NCI-H1694 treated with DMSO at 0.1 percent for 48 hours (cell line): Measurements from ENCODE around the gene ERP27.

ENCODE experiments used
- DNase-seq: peaks from one replicate; lab custom pipeline; 2025; lab: John Stamatoyannopoulos, UW

Gene ERP27

DNA sequence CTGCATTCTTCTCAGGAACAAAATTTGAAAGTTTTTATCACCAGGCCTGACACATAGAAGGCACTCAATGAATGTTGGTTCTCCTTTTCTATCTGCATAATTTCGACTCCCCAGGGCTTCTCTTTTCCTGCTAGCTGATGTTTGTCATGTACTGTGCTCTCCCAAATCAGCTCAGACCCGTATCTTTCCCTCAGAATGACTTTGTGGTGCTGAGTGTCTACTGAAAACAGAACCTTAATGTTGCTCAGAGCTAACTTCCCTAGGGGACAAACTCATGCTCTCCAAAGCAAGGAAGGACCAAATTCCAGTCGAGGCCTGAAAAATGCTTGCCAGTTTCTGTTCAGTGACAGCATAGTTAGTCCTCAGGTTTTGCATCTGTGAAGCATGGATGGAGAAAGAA, 21.1 kb upstream of the ERP27 start:
- no peak for DNase-seq

GRCh38 chr12:14959126-14959440, 20.7 kb upstream of the ERP27 start:
- no peak for DNase-seq

GRCh38 chr12:14958361-14959125, 20.2 kb upstream of the ERP27 start:
- DNase-seq = no peak

- DNase-seq = no peak
Observed at GRCh38 chr12:14957551-14958168, 19.3 kb upstream of the ERP27 start.

DNA sequence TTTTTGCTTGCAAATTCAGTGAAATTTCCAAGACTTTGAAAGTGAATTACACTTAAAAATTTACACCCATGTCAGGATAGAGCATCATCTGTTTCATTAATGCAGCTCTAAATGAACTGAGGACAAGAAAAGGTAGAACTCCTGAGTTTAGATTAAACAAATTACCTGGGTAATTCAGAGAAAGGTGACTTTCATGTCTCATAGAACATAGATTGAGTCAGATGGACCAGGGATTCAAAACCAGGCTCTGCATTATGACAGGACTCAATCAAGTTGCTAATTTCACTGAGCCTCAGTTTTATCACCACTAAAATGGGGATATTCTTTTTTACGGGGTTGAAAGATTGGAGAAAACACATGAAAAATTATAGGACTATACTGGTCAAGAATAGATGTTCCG, 18.6 kb upstream of the ERP27 start:
- DNase-seq = no peak

DNA sequence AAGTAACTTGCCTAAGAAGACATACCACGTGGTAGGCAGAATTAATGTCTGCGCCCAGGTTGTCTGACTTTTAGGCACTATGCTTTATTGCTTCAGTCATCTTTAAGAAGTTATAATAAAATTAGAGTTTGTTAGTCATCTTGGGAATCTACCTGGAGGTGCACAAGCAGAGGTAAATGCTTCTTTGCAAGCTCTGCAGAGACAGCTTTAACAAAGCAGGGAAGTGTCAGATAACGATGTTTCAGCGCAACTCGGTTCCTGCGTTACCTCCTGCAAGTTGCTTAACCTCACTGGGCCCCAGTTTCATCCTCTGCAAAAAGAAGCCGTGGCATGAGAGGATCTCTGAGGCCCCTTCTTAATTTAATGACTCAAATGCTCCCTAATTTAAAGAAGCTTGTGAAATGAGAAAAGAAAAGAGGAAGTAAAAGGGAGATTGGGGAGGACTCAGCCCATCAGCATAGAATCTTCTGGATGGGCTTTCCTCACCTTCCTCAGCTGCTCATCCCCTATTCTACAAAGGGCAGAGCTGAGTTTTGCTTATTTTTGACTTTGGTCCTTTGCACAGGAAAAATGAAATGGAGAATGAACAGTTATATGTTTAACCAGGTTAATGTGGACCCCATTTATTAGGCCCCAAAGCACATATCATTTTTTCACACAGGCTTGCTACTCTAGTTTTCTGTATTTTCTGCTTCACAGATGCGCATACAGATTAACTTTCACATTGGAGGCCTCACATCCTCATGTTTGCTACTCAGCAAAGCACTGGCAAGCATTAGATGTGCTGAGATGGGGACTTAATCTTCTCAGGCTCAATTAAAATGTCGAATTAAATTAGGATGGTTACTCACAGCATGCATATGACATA, 17.9 kb upstream of the ERP27 start:
- DNase-seq = no peak

DNA sequence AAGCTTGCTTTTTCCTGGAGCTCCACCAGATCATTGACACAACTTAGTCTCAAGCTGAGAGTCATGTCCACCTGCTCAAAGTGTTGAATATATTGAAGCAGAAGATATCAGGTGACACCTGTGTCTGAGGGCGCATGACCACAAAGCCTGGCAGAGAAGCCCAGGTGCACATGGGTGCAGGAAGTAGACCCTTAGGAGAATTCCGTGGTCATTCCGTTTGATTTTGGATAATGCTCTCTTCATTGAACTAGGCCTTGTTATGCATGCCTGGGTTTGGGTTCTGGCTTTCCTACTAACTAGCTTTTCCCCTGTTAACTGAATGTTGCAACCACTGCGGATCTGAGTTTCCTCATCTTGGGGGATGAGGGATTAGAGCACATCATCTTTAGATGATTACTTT, 15.9 kb upstream of the ERP27 start:
- no peak for DNase-seq

- DNase-seq = no peak
Observed at GRCh38 chr12:14953752-14954151, 15.4 kb upstream of the ERP27 start.

GRCh38 chr12:14952299-14952921, 14.1 kb upstream of the ERP27 start:
- no peak for DNase-seq

DNA sequence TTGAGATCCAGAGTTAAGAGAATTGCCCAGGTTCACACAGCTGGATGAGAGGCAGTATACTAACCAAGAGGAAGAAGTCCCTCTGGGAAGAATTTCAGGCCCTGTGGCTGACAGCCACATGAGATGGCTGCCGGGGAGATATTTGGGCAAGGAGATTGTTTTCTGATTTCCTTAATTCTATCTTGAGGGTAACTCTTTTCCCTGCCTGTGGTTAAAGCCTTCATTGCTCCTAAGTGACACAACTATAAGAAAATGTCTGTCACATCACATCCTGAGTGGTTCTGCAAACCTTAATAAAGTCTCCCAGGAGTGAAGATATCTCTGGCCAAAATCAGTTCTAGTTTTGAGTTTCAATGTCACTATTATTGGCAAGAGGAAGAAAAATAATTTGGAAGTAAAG, 13.5 kb upstream of the ERP27 start:
- no peak for DNase-seq

GRCh38 chr12:14950982-14951746, 12.8 kb upstream of the ERP27 start:
- DNase-seq = no peak

DNA sequence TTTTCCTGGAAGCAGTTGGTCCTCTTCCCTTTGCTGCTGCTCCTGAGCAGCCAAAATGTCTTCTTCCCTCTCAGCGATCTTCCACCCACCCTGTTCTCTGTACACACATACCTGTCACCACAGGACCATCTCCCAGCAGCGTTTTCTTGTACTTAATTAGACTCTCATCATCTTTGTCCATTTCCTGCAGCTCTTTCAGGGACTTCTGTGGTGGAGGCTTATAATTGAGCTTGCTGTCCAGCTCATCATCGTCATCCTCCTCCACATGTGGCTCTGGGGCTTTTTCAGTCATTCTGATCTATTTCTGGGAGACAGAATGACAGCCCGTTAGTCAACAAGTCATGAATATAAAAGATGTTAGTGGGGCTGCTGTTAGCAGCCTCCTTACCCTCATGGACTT, 12.1 kb upstream of the ERP27 start:
- DNase-seq = no peak

DNA sequence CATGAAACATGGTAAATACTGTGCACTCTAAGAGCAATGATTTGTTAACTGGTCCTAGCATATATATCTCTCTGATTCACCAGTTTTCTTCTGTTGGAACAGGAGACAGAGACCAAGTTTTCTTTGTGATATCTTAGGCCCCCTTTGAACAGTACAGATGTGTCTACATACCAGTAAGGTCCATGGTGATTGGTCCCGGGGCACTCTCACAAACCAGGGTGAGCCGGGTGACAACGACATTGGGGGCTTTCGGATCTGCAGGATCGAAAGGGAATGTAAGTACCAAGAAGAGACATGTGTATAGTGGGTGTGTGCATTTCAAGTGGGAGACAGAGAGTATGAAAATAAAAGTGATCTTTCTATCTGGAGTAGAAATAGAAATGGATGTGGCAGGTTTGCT, 11.3 kb upstream of the ERP27 start:
- DNase-seq = no peak

DNA sequence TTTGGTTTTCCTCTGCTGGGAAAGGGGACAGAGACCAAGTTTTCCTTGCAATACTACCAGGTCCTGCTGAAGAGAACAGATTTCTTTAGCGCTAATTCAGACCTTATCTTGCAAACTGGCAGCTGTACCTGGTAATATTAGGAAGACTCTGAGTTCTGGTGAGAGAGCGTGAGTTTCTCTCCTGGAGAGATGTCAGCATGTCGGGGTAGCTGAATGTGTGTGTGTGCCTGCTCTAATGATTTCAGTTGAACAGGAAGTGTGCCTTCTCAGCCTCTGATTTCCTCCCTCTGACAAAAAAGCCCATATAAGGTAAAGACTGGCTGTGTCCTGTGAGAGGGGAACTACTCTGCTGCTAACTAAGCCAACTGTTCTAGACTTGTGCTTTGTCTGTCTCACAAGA, 10.3 kb upstream of the ERP27 start:
- DNase-seq = peak; percentile 74

GRCh38 chr12:14946861-14947260, 8.5 kb upstream of the ERP27 start:
- DNase-seq = no peak

- no peak for DNase-seq
Observed at GRCh38 chr12:14946162-14946561, 7.8 kb upstream of the ERP27 start.

DNA sequence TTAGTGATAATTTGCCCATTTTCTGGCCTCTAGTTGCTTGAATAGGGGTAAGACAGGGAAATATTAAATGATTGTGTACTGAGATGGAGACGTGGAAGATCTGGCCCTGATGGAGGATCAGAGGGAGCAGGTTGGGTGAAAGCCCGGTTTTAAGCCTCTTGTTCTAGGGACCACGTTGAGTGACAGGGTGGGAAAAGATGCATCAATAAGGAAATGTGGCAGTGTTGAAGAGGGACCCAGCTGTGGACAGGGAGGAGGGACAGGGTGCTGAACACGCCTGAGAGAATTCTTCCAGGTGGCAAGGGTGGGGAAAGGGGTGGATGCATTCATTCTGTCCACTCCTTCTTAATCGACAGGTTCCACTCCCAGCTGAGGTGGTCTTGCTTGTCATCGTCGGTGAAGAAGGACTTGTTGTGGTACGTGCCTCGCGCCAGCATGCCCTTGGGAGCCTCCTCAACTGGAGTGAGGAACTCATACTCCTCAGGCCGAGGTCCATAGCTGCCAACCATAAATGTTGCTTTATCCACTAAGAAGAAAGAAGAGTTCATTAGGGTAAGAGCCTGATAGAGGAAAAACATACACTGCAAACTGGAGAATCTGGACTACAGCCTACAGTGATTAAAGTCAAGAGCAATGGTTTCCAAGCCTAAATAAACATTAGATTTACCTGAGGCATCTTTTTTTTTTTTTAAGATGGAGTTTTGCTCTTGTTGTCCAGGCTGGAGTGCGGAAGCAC, 4.0 kb upstream of the ERP27 start:
- DNase-seq = no peak

DNA sequence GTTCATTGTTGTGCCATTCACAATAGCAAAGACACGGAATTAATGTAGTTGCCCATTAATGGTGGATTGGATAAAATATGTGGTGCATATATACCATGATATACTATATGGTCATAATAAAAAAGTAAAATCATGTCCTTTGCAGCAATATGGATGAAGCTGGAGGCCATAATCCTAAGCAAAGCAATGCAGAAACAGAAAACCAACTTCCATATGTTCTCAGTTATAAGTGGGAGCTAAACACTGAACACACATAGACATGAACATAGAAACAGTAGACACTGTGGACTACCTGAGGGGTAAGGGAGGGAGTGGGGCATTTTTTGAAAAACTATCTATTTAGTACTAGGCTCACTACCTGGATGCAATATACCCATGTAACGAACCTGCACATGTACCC, 3.0 kb upstream of the ERP27 start:
- DNase-seq = no peak

- DNase-seq = no peak
Observed at GRCh38 chr12:14937689-14938088, 648 bp downstream of the ERP27 start.

DNA sequence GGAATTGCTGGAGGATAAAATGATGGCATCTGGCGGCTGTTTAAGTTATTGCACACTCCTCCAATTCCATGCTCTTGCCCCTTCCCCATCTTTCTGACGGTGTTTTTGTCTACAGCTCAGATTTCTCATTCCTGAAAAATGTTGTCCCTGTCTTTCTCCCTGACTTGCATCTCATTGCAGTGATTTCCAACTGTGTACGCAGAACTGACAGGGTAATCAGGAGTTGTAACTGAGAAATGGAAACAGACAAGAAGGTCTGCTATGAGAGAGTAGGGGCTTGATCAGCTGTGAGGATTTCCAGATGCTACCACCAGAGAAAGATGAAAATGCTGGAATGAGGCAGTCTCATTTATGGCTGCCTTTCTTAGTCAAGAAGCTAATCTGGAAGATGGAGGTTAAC, 1.3 kb downstream of the ERP27 start:
- no peak for DNase-seq

DNA sequence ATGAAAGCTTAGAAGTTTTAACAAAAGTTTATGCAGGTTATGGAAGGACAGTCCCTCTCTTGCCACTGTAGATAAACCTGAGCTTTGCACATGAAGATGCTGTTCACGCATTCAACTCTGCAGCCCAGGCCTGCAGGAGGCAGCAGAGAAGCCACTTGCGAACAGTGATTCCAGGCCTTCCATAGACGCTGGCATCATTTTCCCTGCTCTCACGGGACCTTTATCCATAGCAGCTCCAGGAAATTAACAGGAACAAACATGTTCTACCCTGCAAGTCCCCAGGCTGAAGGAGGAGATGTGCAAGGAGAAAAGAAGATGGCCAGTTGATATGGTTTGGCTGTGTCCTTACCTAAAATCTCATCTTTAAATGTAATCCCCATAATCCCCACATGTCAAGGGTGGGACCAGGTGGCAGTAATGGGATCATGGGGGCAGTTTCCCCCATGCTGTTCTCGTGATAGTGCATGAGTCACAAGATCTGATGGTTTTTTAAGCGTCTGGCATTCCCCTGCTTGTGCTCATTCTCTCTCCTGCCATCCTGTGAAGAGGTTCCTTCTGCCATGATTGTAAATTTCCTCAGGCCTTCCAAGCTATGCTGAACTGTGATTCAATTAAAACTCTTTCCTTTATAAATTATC, 2.0 kb downstream of the ERP27 start:
- no peak for DNase-seq
